PC-9 (cell line): ENCODE measurements around the gene FAM43B. TPM values are rescaled to one million over a fixed set of nuclear protein-coding genes. Genes with fewer than 3 reads are reported as not detected.

Experiments used
- BruUV-seq: library from RNA; stranded (reverse); fragments of 400-500 nt; replicated peaks from 2 replicates; lab custom pipeline; 2021; lab: Mats Ljungman, UMichigan
- CTCF ChIA-PET: fragments of 300-600 bp; sonication (Branson Sonifier 250); formaldehyde crosslinking; loops from one replicate; lab custom pipeline; 2022; ENCODE audit warnings: antibody characterized with exemption; lab: Charles Lee
- POLR2A ChIA-PET: fragments of 300-600 bp; sonication (Branson Sonifier 250); formaldehyde crosslinking; loops from one replicate; lab custom pipeline; 2022; ENCODE audit warnings: antibody characterized with exemption; ENCODE audit not compliant: unreplicated experiment; lab: Charles Lee
- DNase-seq, 2 experiments: peaks; one replicate each; pipeline versions ENCODE4 v3.0.0 to v3.0.0-alpha.2; 2015 to 2022; ENCODE audit warnings: mixed read lengths in 1 of 2
- H2AFZ ChIP-seq: fragments of 200-600 bp; sonication (generic); 2 replicates; pipeline ENCODE4 v1.8.1; 2017; ENCODE audit warnings: antibody characterized with exemption
- H3F3A ChIP-seq: fragments of 200-600 bp; sonication (generic); 2 replicates; pipeline ENCODE4 v1.8.1; 2017; ENCODE audit warnings: antibody characterized with exemption, mild to moderate bottlenecking, low read depth; ENCODE audit not compliant: insufficient read depth
- H3K27ac ChIP-seq: fragments of 200-600 bp; sonication (generic); 2 replicates; pipeline ENCODE4 v1.6.1; 2016; ENCODE audit warnings: mixed run types
- H3K27me3 ChIP-seq: fragments of 200-600 bp; sonication (generic); 2 replicates; pipeline ENCODE4 v1.6.1; 2016; ENCODE audit warnings: low read depth, mixed run types; ENCODE audit not compliant: insufficient read depth
- H3K36me3 ChIP-seq: fragments of 200-600 bp; sonication (generic); 2 replicates; pipeline ENCODE4 v1.6.1; 2016; ENCODE audit warnings: low read depth, mixed run types
- H3K4me1 ChIP-seq: fragments of 200-600 bp; sonication (generic); replicated peaks from 2 replicates; pipeline ENCODE4 v1.6.1; 2016; ENCODE audit warnings: mixed run types; ENCODE audit not compliant: insufficient read depth
- H3K4me2 ChIP-seq: fragments of 200-600 bp; sonication (generic); 2 replicates; pipeline ENCODE4 v1.6.1; 2017; ENCODE audit warnings: mixed run types
- H3K4me3 ChIP-seq: fragments of 200-600 bp; sonication (generic); 2 replicates; pipeline ENCODE4 v1.6.1; 2016; ENCODE audit warnings: mixed run types
- H3K79me2 ChIP-seq: fragments of 200-600 bp; sonication (generic); 2 replicates; pipeline ENCODE4 v1.6.1; 2017; ENCODE audit warnings: low read depth, mixed run types
- H3K9me2 ChIP-seq: fragments of 200-600 bp; sonication (generic); 2 replicates; pipeline ENCODE4 v1.8.1; 2017; ENCODE audit warnings: mild to moderate bottlenecking; ENCODE audit not compliant: insufficient read depth
- H3K9me3 ChIP-seq: fragments of 200-600 bp; sonication (generic); 2 replicates; pipeline ENCODE4 v1.8.1; 2016; ENCODE audit warnings: low read depth; ENCODE audit not compliant: insufficient read depth
- H4K20me1 ChIP-seq: fragments of 200-600 bp; sonication (generic); 2 replicates; pipeline ENCODE4 v1.8.1; 2017; ENCODE audit not compliant: insufficient read depth
- EZH2 ChIP-seq: fragments of 200-600 bp; sonication (generic); IDR thresholded peaks from 2 replicates; pipeline ENCODE4 v1.8.0; 2017; ENCODE audit warnings: antibody characterized with exemption, low read depth
- intact Hi-C: fragments of 100-400 bp; cut with micrococcal nuclease; formaldehyde crosslinking; loops from one replicate; pipeline ENCODE4 v1.10.0; 2022; ENCODE audit not compliant: unreplicated experiment
- total RNA-seq: library from RNA; stranded (reverse); gene quantifications from 2 replicates; pipeline ENCODE4 v1.2.3, GENCODE V29; 2021
- TF ChIP-seq, protein P1 (sequence below): fragments of 200-600 bp; sonication (generic); conservative IDR thresholded peaks from 2 replicates; pipeline ENCODE4 v1.6.1; 2017; ENCODE audit warnings: mixed run types, antibody characterized with exemption, mild to moderate bottlenecking, moderate library complexity

FAM43B gene
- total RNA-seq, 1 experiment from 2014 or later, result not detected

DNA sequence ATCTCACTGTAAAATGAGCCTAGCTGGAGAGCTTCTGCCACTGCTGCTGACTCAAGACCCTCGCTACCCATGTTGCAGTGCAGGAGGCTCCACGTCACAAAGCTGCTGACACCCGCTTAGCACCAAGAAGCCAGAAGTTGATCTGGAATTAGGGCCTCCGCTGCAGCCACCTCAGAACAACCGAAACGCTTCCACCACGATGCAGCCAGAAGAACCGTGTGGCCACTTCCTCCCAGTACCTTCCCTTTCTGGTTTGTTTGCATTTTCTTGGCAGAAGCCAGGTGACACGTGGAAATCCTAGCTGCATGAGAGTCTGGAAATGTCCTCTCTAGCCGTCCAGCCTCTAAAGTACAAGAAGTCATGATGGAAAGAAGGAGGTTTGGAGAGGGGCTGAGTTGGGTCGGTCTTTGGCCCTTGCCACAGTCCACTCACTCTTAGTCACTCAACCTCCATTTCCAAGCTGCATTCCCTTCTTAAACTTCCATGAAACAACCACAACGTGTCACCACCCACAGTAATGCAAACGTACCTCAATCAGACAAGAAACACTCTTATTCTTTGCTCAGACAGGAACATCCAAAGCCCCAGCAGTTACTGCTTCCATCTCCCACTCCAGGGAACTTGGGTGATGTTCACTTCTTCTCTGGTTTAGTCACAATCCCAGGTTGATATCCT is 26.5 kb downstream of the FAM43B start:
- ChIA-PET CTCF (no interaction called here), POLR2A (no interaction called here)
- no TSS peak for BruUV-seq
- Histone ChIP-seq H3K79me2 (no peaks in the 10 kb centered on the region), H3K9me3 (no peaks in the 10 kb centered on the region), H3K9me2 (no peaks in the 10 kb centered on the region), H3K4me2 (no peak overlapping the region), H4K20me1 (no peaks in the 10 kb centered on the region), H3K36me3 (no peaks in the 10 kb centered on the region), H3K27ac (peak overlapping the region; percentile 64), H3F3A (peaks cover 31% of the 10 kb centered on the region; the same call in 1 of the 2 replicates), H3K4me3 (no peak overlapping the region), H2AFZ (no peak overlapping the region), H3K4me1 (peaks cover 34% of the 10 kb centered on the region), H3K27me3 (no peaks in the 10 kb centered on the region)
- DNase-seq, result no peak
- intact Hi-C loops, result loop anchor here (5.0 kb wide), 2 partner anchors 33 to 53 kb away; partner anchors contain the start of gene PINK1
- TF ChIP-seq, protein P1, sequence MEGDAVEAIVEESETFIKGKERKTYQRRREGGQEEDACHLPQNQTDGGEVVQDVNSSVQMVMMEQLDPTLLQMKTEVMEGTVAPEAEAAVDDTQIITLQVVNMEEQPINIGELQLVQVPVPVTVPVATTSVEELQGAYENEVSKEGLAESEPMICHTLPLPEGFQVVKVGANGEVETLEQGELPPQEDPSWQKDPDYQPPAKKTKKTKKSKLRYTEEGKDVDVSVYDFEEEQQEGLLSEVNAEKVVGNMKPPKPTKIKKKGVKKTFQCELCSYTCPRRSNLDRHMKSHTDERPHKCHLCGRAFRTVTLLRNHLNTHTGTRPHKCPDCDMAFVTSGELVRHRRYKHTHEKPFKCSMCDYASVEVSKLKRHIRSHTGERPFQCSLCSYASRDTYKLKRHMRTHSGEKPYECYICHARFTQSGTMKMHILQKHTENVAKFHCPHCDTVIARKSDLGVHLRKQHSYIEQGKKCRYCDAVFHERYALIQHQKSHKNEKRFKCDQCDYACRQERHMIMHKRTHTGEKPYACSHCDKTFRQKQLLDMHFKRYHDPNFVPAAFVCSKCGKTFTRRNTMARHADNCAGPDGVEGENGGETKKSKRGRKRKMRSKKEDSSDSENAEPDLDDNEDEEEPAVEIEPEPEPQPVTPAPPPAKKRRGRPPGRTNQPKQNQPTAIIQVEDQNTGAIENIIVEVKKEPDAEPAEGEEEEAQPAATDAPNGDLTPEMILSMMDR, result no peak
- no peak for TF ChIP-seq EZH2

DNA sequence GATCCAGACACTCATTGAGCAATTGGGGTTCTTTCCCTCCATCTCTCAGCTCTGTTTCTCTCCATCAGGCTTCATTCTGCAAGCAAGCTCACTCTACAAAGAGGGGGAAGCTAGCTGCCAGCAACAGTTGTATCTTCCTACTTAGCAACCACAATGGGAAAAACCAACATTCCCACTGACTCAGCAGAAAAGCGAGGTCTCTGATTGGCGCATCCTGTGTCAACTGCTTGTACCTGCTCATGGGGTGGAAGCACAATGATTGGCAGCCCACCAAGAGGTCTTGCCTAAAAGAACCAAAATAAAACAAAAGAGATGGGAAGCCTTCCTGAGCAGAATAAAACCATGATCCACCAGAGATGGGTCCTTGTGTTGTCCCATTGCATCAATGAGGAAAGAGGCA is 32.5 kb downstream of the FAM43B start:
- no peak overlapping the region for H2AFZ ChIP-seq
- no peak overlapping the region for H3K27ac ChIP-seq
- H3K4me2 ChIP-seq, result no peak overlapping the region
- no peaks in the 10 kb centered on the region for H4K20me1 ChIP-seq
- H3K4me1 ChIP-seq, result no peaks in the 10 kb centered on the region; the same call in none of the 2 replicates
- ChIA-PET CTCF (no interaction called here), POLR2A (no interaction called here)
- no peak for TF ChIP-seq EZH2
- TF ChIP-seq, protein P1, result no peak
- peaks cover 8% of the 10 kb centered on the region; the same call in 1 of the 2 replicates for H3K79me2 ChIP-seq
- no peaks in the 10 kb centered on the region for H3K36me3 ChIP-seq
- H3K9me3 ChIP-seq, result no peaks in the 10 kb centered on the region
- H3K4me3 ChIP-seq, result no peak overlapping the region
- DNase-seq, result no peak
- H3K27me3 ChIP-seq, result no peaks in the 10 kb centered on the region
- intact Hi-C loops, result no loop called here
- no TSS peak for BruUV-seq
- peaks cover 14% of the 10 kb centered on the region; the same call in 1 of the 2 replicates for H3F3A ChIP-seq
- no peaks in the 10 kb centered on the region for H3K9me2 ChIP-seq

DNA sequence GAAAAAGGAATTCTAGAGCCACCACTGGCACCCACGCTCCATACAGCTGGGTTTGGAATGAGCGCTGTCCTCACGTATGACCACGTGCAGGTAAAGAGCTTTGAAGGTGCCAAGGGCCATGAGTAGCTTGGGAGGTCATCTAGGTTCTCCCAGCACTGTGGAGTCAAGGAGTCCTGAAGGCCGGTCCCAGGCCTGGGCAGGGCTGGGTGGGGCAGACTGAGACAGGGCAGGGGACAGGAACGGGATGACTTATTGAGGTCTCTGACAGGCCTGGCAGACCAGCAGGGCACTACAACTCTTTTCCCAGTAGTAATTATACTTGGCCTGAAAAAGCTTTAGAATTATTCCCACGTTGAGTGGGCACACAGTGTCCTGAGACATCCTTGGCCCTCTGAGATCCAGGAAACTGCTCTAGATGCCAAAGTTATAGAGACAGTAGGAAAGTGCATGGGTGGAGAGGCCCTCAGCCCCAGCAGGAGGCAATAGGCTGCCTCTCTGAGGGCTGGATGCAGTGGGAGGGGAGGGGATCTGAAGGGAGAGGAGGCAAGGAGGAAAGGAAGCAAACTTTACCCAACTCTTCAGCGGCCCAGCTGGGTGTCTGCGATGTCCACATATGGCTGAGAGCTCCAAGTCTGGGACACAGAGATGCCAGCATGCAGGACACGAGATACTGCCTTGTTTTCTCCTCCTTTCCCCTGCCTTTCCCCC is 34.7 kb downstream of the FAM43B start:
- Histone ChIP-seq H3K4me2 (no peak overlapping the region), H3K4me3 (no peak overlapping the region), H3K36me3 (no peaks in the 10 kb centered on the region), H2AFZ (no peak overlapping the region), H3K27ac (no peak overlapping the region), H3K79me2 (peaks cover 29% of the 10 kb centered on the region), H4K20me1 (no peaks in the 10 kb centered on the region), H3K27me3 (no peaks in the 10 kb centered on the region), H3K4me1 (peaks cover 9% of the 10 kb centered on the region), H3F3A (peaks cover 14% of the 10 kb centered on the region; the same call in 1 of the 2 replicates), H3K9me3 (no peaks in the 10 kb centered on the region), H3K9me2 (no peaks in the 10 kb centered on the region)
- DNase-seq, result no peak
- BruUV-seq, result no TSS peak
- TF ChIP-seq, protein P1, result no peak
- TF ChIP-seq EZH2, result no peak
- POLR2A ChIA-PET, result no interaction called here
- CTCF ChIA-PET, result interaction anchor here (0.5 kb wide), 1 partner anchor 58 kb away, joined by 3 read pairs; no protein-coding TSS in a partner anchor
- intact Hi-C loops, result no loop called here
